Glomerular visceral epithelial cell (primary cell): ENCODE data around the gene RAD18.

ENCODE experiments used
- DNase-seq: peaks from one replicate; pipeline ENCODE4 v3.0.0-alpha.2; 2016; ENCODE audit errors: extremely low spot score

RAD18 gene

DNA sequence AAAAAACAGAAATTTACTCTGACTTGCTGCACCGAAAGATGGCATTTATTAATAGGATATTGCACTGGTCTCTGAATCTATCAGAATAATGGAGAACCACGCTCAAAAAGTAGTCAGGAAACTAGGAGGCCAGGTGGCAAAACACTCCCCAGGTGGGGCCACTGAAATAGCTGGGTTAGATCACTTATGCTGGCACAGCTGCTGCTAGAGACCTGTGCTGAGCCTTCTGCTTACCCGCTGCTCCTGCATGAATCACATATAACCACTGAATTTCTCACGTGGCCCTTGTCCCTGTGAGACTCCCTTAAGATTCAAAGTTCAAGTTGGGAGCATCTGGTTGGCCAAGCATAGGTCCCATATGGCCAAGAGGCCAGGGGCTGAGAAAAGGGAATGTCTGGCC, 127.9 kb downstream of the RAD18 start:
- no peak for DNase-seq

DNA sequence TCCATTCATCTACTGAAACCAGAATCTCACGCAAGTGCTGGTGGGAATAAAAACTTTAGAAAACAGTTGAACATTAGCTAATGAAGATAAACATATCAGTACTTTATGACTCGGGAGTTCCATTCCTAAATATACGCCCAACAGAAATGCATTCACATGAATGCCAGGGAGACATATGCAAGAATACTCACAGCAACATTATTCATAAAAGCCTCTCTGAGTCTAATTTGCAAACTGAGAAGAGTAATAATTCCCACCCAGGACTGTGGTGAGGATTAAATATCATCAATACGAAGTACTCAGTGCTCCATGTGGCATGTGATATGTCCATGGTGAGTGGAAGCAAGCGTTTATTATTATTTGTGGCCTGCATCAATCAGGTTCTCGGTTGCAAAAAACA, 128.3 kb downstream of the RAD18 start:
- no peak for DNase-seq

DNA sequence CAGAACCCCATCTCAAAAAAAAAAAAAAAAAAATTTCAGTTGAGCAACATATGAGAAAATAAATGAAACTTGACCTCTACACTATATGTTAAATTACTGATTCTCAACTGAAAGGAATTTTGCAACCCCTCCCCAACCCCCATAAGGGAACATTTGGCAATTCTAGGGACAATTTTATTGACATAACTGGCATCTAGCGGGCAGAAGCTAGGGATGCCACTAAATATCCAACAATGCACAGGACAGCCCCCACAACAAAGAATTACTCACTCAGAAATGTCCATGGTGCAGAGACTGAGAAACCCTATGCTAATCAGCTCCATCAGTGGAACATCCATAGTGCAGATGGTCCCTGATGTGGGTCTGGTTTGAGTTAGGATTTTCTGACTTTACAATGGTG, 135.6 kb downstream of the RAD18 start:
- DNase-seq, result no peak
